ENCODE results near the gene WDR72. TPM values are rescaled to one million over a fixed set of nuclear protein-coding genes. Genes with fewer than 3 reads are reported as not detected.

WDR72 gene
- polyA plus RNA-seq, 1 of the 3 experiments (the other 2 are of a cell fraction), result 0.02 TPM

- H3K4me1 ChIP-seq (ENCODE audit: control insufficient read depth in 1 of 2, insufficient read depth in 2 of 2, low read depth in 1 of 2, low read length in 1 of 2), result no peaks in the 10 kb centered on the region
- POLR2A ChIA-PET, result no interaction called here
- DNase-seq, result no peak
- H4K20me1 ChIP-seq (ENCODE audit: insufficient read depth), result no peaks in the 10 kb centered on the region
- 7% methylated on average over 1 of the region's 1 CpG for WGBS (ENCODE audit: low lambda C conversion rate)
- no peaks in the 10 kb centered on the region for H3K36me3 ChIP-seq (replicated peaks in 1 of 2; ENCODE audit: control insufficient read depth in 1 of 2, insufficient read depth in 2 of 2, low read length in 1 of 2)
- no peak overlapping the region for H3K4me3 ChIP-seq (ENCODE audit: low read depth in 2 of 2, low read length in 1 of 2)
- no peak overlapping the region for H3K27ac ChIP-seq (ENCODE audit: low read depth in 2 of 2, low read length in 1 of 2)
- TF ChIP-seq NFIC (IDR thresholded peaks at IDR 0.05; ENCODE audit: borderline replicate concordance) (no peak), NRF1 (IDR thresholded peaks at IDR 0.05; ENCODE audit: low read depth, low read length) (no peak), FOSL2 (IDR thresholded peaks at IDR 0.05; ENCODE audit: borderline replicate concordance, low read depth) (no peak), RFX5 (IDR thresholded peaks at IDR 0.05; ENCODE audit: low read length) (no peak), PBX3 (IDR thresholded peaks at IDR 0.05) (no peak), MEF2A (IDR thresholded peaks at IDR 0.05; ENCODE audit: borderline replicate concordance, low read depth) (no peak), MAX (IDR thresholded peaks at IDR 0.05; ENCODE audit: low read depth) (no peak), FOXM1 (IDR thresholded peaks at IDR 0.05; ENCODE audit: low read depth) (no peak), RXRA (IDR thresholded peaks at IDR 0.05; ENCODE audit: borderline replicate concordance, low read depth) (no peak), REST (IDR thresholded peaks at IDR 0.05; ENCODE audit: low read depth, low read length) (no peak), RCOR1 (IDR thresholded peaks at IDR 0.05; ENCODE audit: low read length) (no peak), TEAD4 (IDR thresholded peaks at IDR 0.05; ENCODE audit: borderline replicate concordance, insufficient read depth) (no peak), JUND (IDR thresholded peaks at IDR 0.05) (no peak), EZH2phosphoT487 (IDR thresholded peaks at IDR 0.05; ENCODE audit: borderline replicate concordance, low read depth) (no peak)
- TF ChIP-seq, protein P1, sequence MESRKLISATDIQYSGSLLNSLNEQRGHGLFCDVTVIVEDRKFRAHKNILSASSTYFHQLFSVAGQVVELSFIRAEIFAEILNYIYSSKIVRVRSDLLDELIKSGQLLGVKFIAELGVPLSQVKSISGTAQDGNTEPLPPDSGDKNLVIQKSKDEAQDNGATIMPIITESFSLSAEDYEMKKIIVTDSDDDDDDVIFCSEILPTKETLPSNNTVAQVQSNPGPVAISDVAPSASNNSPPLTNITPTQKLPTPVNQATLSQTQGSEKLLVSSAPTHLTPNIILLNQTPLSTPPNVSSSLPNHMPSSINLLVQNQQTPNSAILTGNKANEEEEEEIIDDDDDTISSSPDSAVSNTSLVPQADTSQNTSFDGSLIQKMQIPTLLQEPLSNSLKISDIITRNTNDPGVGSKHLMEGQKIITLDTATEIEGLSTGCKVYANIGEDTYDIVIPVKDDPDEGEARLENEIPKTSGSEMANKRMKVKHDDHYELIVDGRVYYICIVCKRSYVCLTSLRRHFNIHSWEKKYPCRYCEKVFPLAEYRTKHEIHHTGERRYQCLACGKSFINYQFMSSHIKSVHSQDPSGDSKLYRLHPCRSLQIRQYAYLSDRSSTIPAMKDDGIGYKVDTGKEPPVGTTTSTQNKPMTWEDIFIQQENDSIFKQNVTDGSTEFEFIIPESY (IDR thresholded peaks at IDR 0.05; ENCODE audit: borderline replicate concordance, low read depth), result no peak
- TF ChIP-seq, protein P2, sequence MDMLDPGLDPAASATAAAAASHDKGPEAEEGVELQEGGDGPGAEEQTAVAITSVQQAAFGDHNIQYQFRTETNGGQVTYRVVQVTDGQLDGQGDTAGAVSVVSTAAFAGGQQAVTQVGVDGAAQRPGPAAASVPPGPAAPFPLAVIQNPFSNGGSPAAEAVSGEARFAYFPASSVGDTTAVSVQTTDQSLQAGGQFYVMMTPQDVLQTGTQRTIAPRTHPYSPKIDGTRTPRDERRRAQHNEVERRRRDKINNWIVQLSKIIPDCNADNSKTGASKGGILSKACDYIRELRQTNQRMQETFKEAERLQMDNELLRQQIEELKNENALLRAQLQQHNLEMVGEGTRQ (IDR thresholded peaks at IDR 0.05; ENCODE audit: borderline replicate concordance, low read depth, low read length), result no peak
- TF ChIP-seq, protein P3, sequence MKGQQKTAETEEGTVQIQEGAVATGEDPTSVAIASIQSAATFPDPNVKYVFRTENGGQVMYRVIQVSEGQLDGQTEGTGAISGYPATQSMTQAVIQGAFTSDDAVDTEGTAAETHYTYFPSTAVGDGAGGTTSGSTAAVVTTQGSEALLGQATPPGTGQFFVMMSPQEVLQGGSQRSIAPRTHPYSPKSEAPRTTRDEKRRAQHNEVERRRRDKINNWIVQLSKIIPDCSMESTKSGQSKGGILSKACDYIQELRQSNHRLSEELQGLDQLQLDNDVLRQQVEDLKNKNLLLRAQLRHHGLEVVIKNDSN (IDR thresholded peaks at IDR 0.05; ENCODE audit: borderline replicate concordance, low read depth), result no peak
- no peaks in the 10 kb centered on the region for H3K9me2 ChIP-seq
- H3K27me3 ChIP-seq (ENCODE audit: insufficient read depth), result no peaks in the 10 kb centered on the region
- H3K4me2 ChIP-seq, result no peak overlapping the region
- CTCF ChIA-PET, result no interaction called here
- H3F3A ChIP-seq (replicated peaks; ENCODE audit: insufficient read depth), result peaks cover 3% of the 10 kb centered on the region
- H3K79me2 ChIP-seq (ENCODE audit: insufficient read depth), result no peaks in the 10 kb centered on the region
- H3K9me3 ChIP-seq, result no peaks in the 10 kb centered on the region
- H3K9ac ChIP-seq, result no peak overlapping the region
- H2AFZ ChIP-seq (ENCODE audit: low read depth), result no peak overlapping the region
Observed at GRCh38 chr15:53558384-53558783, 201.1 kb downstream of the WDR72 start.
